CD4-positive, alpha-beta T cell (primary cell): ENCODE results near the gene ZBTB20. TPM values are rescaled to one million over a fixed set of nuclear protein-coding genes. Genes with fewer than 3 reads are reported as not detected.

ENCODE experiments used
- ATAC-seq: fragments of 200-7000 bp; cut with Tn5 transposase; one replicate; pipeline ENCODE4 v1.10.0; 2022; ENCODE audit warnings: mild to moderate bottlenecking; ENCODE audit not compliant: poor library complexity
- CTCF ChIA-PET: fragments of 350-600 bp; sonication (Branson Sonifier 250); formaldehyde crosslinking; loops from one replicate; lab custom pipeline; 2021; ENCODE audit warnings: antibody characterized with exemption, inconsistent platforms; lab: Charles Lee
- POLR2A ChIA-PET: fragments of 350-600 bp; sonication (Branson Sonifier 250); formaldehyde crosslinking; loops from one replicate; lab custom pipeline; 2021; ENCODE audit warnings: antibody characterized with exemption, inconsistent platforms; lab: Charles Lee
- DNase-seq, 14 experiments: peaks; one replicate each; pipeline ENCODE4 v3.0.0-alpha.2; 2013 to 2020; ENCODE audit warnings: mixed read lengths in 2 of 14
- H3K27ac ChIP-seq, 2 donors: one replicate each; pipeline versions ENCODE4 v1.5.1 to v1.7.0; 2013; ENCODE audit warnings: low read length in 2 of 2, low read depth in 1 of 2, mild to moderate bottlenecking in 1 of 2
- H3K27me3 ChIP-seq, 2 experiments: 1 replicate in 1 of 2; 2 replicates in 1 of 2; pipeline versions ENCODE4 v1.6.1 to v1.7.0; 2013; ENCODE audit warnings: low read length in 2 of 2, control low read depth in 1 of 2, mild to moderate bottlenecking in 1 of 2, moderate library complexity in 1 of 2; ENCODE audit not compliant: insufficient read depth in 2 of 2, control insufficient read depth in 1 of 2
- H3K36me3 ChIP-seq: one replicate; pipeline ENCODE4 v1.6.1; 2013; ENCODE audit warnings: low read length, control low read depth; ENCODE audit not compliant: insufficient read depth
- H3K4me1 ChIP-seq: one replicate; pipeline ENCODE4 v1.6.1; 2013; ENCODE audit warnings: low read length, control low read depth; ENCODE audit not compliant: insufficient read depth
- H3K4me3 ChIP-seq: one replicate; pipeline ENCODE4 v1.5.1; 2013; ENCODE audit warnings: mild to moderate bottlenecking, low read length, moderate library complexity
- H3K9me3 ChIP-seq, 2 experiments: 1 replicate in 1 of 2; 2 replicates in 1 of 2; pipeline versions ENCODE4 v1.6.1 to v1.7.0; 2013; ENCODE audit warnings: low read length in 2 of 2, mild to moderate bottlenecking in 2 of 2, control low read depth in 1 of 2, moderate library complexity in 1 of 2; ENCODE audit not compliant: control insufficient read depth in 1 of 2, insufficient read depth in 1 of 2
- H3K27ac Mint-ChIP-seq: one replicate; pipeline ENCODE4 v1.8.0; 2020; ENCODE audit warnings: mixed read lengths
- H3K27me3 Mint-ChIP-seq: one replicate; pipeline ENCODE4 v1.8.0; 2021; ENCODE audit warnings: mixed read lengths
- H3K36me3 Mint-ChIP-seq: one replicate; pipeline ENCODE4 v1.8.0; 2021; ENCODE audit warnings: low read depth, mixed read lengths
- H3K4me1 Mint-ChIP-seq: one replicate; pipeline ENCODE4 v1.8.0; 2021; ENCODE audit warnings: low read depth, mixed read lengths
- H3K4me3 Mint-ChIP-seq: one replicate; pipeline ENCODE4 v1.8.0; 2020; ENCODE audit warnings: mild to moderate bottlenecking, mixed read lengths
- H3K9me3 Mint-ChIP-seq: one replicate; pipeline ENCODE4 v1.8.0; 2020; ENCODE audit warnings: mixed read lengths
- intact Hi-C, 2 experiments: fragments of 100-400 bp; cut with DNase I in 1 of 2; cut with micrococcal nuclease in 1 of 2; formaldehyde crosslinking; loops; one replicate each; pipeline versions ENCODE4 v1.15.1 to v1.9.0; 2023 to 2025; cut with DNase I, micrococcal nuclease
- total RNA-seq, 174 experiments: library from RNA in 2 of 174; stranded (reverse) in 2 of 174; gene quantifications; one replicate each; pipeline ENCODE4 v1.2.3 and lab custom pipeline; 2021 to 2026
- TF ChIP-seq, protein P1 (sequence below): fragments of 200-600 bp; IDR thresholded peaks from one replicate; pipeline ENCODE4 v1.8.0; 2022; ENCODE audit warnings: antibody characterized with exemption, mild to moderate bottlenecking

The ZBTB20 gene
- total RNA-seq, 2 experiments from 2014 or later: 41.6 to 47.4 TPM

DNA sequence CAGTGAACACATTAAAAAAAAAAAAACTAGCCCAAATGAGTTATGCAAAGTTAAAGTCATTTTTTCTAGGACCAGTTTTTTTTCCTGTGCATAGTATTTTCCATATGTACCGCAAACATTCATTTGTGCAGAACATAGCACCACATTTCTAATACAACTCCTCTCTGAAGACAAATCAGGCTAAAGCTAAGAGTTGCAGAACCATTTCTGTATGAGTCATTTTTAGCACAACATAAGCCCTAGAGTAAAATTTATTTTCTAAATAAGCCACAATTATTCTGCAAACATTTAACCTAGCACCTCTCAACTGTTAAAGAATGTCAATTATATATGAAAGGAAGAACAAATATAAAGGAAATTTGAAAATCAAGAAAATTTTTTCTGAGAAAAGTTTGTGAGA lies 477.5 kb downstream of the ZBTB20 start:
- H3K36me3 Mint-ChIP-seq: peaks cover 16% of the 10 kb centered on the region
- H3K27ac Mint-ChIP-seq: no peak overlapping the region
- no peak overlapping the region for H3K4me3 Mint-ChIP-seq
- TF ChIP-seq, protein P1, sequence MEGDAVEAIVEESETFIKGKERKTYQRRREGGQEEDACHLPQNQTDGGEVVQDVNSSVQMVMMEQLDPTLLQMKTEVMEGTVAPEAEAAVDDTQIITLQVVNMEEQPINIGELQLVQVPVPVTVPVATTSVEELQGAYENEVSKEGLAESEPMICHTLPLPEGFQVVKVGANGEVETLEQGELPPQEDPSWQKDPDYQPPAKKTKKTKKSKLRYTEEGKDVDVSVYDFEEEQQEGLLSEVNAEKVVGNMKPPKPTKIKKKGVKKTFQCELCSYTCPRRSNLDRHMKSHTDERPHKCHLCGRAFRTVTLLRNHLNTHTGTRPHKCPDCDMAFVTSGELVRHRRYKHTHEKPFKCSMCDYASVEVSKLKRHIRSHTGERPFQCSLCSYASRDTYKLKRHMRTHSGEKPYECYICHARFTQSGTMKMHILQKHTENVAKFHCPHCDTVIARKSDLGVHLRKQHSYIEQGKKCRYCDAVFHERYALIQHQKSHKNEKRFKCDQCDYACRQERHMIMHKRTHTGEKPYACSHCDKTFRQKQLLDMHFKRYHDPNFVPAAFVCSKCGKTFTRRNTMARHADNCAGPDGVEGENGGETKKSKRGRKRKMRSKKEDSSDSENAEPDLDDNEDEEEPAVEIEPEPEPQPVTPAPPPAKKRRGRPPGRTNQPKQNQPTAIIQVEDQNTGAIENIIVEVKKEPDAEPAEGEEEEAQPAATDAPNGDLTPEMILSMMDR: no peak
- no peak for DNase-seq
- no peaks in the 10 kb centered on the region for H3K27me3 Mint-ChIP-seq
- intact Hi-C loops: no loop called here
- Histone ChIP-seq H3K27me3 (no peaks in the 10 kb centered on the region), H3K4me3 (no peak overlapping the region), H3K27ac (no peak overlapping the region), H3K9me3 (no peaks in the 10 kb centered on the region), H3K36me3 (no peaks in the 10 kb centered on the region), H3K4me1 (no peaks in the 10 kb centered on the region)
- ChIA-PET POLR2A (no interaction called here), CTCF (interaction anchor here (1.2 kb wide), 1 partner anchor 12 kb away, joined by 3 read pairs; no protein-coding TSS in a partner anchor)
- no peaks in the 10 kb centered on the region for H3K4me1 Mint-ChIP-seq
- ATAC-seq: no peak
- H3K9me3 Mint-ChIP-seq: peaks cover 4% of the 10 kb centered on the region

DNA sequence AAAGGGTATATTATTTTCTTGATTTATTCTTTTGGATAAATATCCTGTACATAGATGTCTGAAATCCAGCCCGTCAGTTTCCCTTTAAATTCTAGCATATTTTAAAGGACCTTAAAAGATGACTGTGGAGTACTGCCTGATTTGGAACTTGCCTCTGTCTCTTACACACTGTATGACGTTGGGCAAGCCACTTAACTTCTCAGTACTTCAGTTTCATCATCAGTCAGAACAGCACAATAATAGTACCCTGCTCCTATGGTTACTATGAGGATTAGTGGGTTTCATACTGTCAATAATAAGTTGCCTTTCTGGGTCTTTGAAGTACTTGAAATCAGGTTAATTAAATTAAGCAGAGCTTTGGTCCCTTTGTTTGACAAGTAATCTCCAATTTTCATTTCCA lies 479.0 kb downstream of the ZBTB20 start:
- no peak for ATAC-seq
- no peak for DNase-seq
- POLR2A ChIA-PET: no interaction called here
- Histone ChIP-seq H3K4me3 (no peak overlapping the region), H3K36me3 (no peaks in the 10 kb centered on the region), H3K9me3 (peaks cover 0 to 9% of the 10 kb centered on the region in 2 experiments), H3K27ac (no peak overlapping the region), H3K27me3 (no peaks in the 10 kb centered on the region), H3K4me1 (no peaks in the 10 kb centered on the region)
- peaks cover 25% of the 10 kb centered on the region for H3K36me3 Mint-ChIP-seq
- CTCF ChIA-PET: no interaction called here
- intact Hi-C loops: no loop called here
- H3K27me3 Mint-ChIP-seq: no peaks in the 10 kb centered on the region
- peaks cover 8% of the 10 kb centered on the region for H3K9me3 Mint-ChIP-seq
- no peak overlapping the region for H3K27ac Mint-ChIP-seq
- no peak overlapping the region for H3K4me3 Mint-ChIP-seq
- H3K4me1 Mint-ChIP-seq: no peaks in the 10 kb centered on the region
- TF ChIP-seq, protein P1: no peak

DNA sequence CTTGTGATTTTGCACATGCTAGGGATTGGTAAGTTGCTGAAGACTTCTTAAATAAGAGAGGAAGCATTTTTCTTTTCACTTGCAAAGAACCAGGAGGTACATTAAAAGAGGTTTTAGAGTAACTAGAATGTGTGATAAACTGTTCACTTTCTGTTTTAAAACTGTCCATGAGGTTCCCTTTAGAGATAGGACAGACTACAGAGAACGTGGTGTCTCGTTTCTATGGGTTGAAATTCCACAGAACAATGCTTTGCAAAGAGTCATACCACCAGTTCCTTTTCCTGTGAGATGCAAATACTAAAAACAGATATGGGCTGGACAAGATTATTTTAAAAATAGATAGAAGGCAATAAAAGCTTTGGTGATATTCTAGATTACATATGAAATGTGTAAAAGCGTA lies 480.5 kb downstream of the ZBTB20 start:
- H3K4me3 ChIP-seq: no peak overlapping the region
- Mint-ChIP-seq H3K9me3 (peaks cover 8% of the 10 kb centered on the region), H3K36me3 (peaks cover 29% of the 10 kb centered on the region), H3K27me3 (no peaks in the 10 kb centered on the region), H3K27ac (no peak overlapping the region), H3K4me3 (no peak overlapping the region), H3K4me1 (no peaks in the 10 kb centered on the region)
- ATAC-seq: no peak
- ChIA-PET POLR2A (no interaction called here), CTCF (no interaction called here)
- H3K9me3 ChIP-seq: peaks cover 0 to 9% of the 10 kb centered on the region in 2 experiments
- no peaks in the 10 kb centered on the region for H3K27me3 ChIP-seq
- no peaks in the 10 kb centered on the region for H3K4me1 ChIP-seq
- intact Hi-C loops: no loop called here
- H3K36me3 ChIP-seq: no peaks in the 10 kb centered on the region
- no peak for DNase-seq
- TF ChIP-seq, protein P1: no peak
- H3K27ac ChIP-seq: no peak overlapping the region
